Activated CD8-positive, alpha-beta memory T cell treated with anti-CD3 and anti-CD28 coated beads, Interleukin-2, amount 50 U/mL, for 48 hours (primary cell): ENCODE results near the gene CALCR.
"Not testable (repeated sequence)": the region's sequence is repeated elsewhere in the genome, so short reads cannot be mapped to it uniquely, and the experiment has no call there.

Experiments used
- DNase-seq: peaks from one replicate; pipeline ENCODE4 v3.0.0-alpha.2; 2020

CALCR gene

GRCh38 chr7:93574646-93575554 is at the start of gene CALCR:
TSS of gene CALCR (minus strand) at chr7:93574724. CDS start at chr7:93486981, 87,743 bp downstream.
- no peak for DNase-seq

GRCh38 chr7:93623816-93624215 is 49.3 kb upstream of the CALCR start:
- no peak for DNase-seq

GRCh38 chr7:93622036-93623033 is 47.8 kb upstream of the CALCR start:
- no peak for DNase-seq

- DNase-seq: no peak
Observed at GRCh38 chr7:93620864-93621263, 46.3 kb upstream of the CALCR start.

- no peak for DNase-seq
Observed at GRCh38 chr7:93620057-93620456, 45.5 kb upstream of the CALCR start.

- DNase-seq: no peak
Observed at GRCh38 chr7:93601363-93601762, 26.8 kb upstream of the CALCR start.

GRCh38 chr7:93594250-93594649 is 19.7 kb upstream of the CALCR start:
- DNase-seq: no peak

GRCh38 chr7:93592588-93593266 is 18.2 kb upstream of the CALCR start:
- no peak for DNase-seq

- DNase-seq: not testable (repeated sequence)
Observed at GRCh38 chr7:93591224-93592050, 16.9 kb upstream of the CALCR start.

GRCh38 chr7:93586479-93586865 is 11.9 kb upstream of the CALCR start:
- not testable (repeated sequence) for DNase-seq

- not testable (repeated sequence) for DNase-seq
Observed at GRCh38 chr7:93585694-93586478, 11.4 kb upstream of the CALCR start.

- DNase-seq: no peak
Observed at GRCh38 chr7:93579431-93579830, 4.9 kb upstream of the CALCR start.

GRCh38 chr7:93578762-93579161 is 4.2 kb upstream of the CALCR start:
- DNase-seq: no peak

GRCh38 chr7:93575555-93576399 is 1.3 kb upstream of the CALCR start:
- DNase-seq: no peak

- no peak for DNase-seq
Observed at GRCh38 chr7:93574269-93574645, 267 bp downstream of the CALCR start.

GRCh38 chr7:93569189-93569588 is 5.3 kb downstream of the CALCR start:
- no peak for DNase-seq

- no peak for DNase-seq
Observed at GRCh38 chr7:93566876-93567275, 7.6 kb downstream of the CALCR start.

- DNase-seq: no peak
Observed at GRCh38 chr7:93563584-93563983, 10.9 kb downstream of the CALCR start.

GRCh38 chr7:93562936-93563335 is 11.6 kb downstream of the CALCR start:
- no peak for DNase-seq

GRCh38 chr7:93562106-93562505 is 12.4 kb downstream of the CALCR start:
- no peak for DNase-seq
